HG03108 (cell line): Measurements from ENCODE around the gene ANKRD34B.

ENCODE experiments used
- ATAC-seq: cut with Tn5 transposase; IDR thresholded peaks from one replicate; pipeline ENCODE4 v1.9.1; 2021; ENCODE audit warnings: moderate library complexity; ENCODE audit not compliant: unreplicated experiment

ANKRD34B gene

GRCh38 chr5:80573062-80573461, 3.0 kb upstream of the ANKRD34B start:
- ATAC-seq = no peak

- no peak for ATAC-seq
Observed at GRCh38 chr5:80569086-80569960, 757 bp downstream of the ANKRD34B start.

GRCh38 chr5:80568251-80568650, 1.8 kb downstream of the ANKRD34B start:
- ATAC-seq = no peak

GRCh38 chr5:80566711-80567259, 3.3 kb downstream of the ANKRD34B start:
- ATAC-seq = no peak

GRCh38 chr5:80565330-80565729, 4.8 kb downstream of the ANKRD34B start:
- ATAC-seq = no peak

GRCh38 chr5:80559244-80559643, 10.8 kb downstream of the ANKRD34B start:
- ATAC-seq = no peak

GRCh38 chr5:80555099-80555498, 15.0 kb downstream of the ANKRD34B start:
- ATAC-seq = no peak

GRCh38 chr5:80554646-80555045, 15.4 kb downstream of the ANKRD34B start:
- no peak for ATAC-seq

- no peak for ATAC-seq
Observed at GRCh38 chr5:80541392-80541791, 28.7 kb downstream of the ANKRD34B start.

- ATAC-seq = no peak
Observed at GRCh38 chr5:80540691-80541090, 29.4 kb downstream of the ANKRD34B start.

- ATAC-seq = no peak
Observed at GRCh38 chr5:80516826-80517225, 53.3 kb downstream of the ANKRD34B start.

GRCh38 chr5:80509362-80509761, 60.7 kb downstream of the ANKRD34B start:
- ATAC-seq = no peak

- ATAC-seq = no peak
Observed at GRCh38 chr5:80508844-80509243, 61.2 kb downstream of the ANKRD34B start.

- ATAC-seq = no peak
Observed at GRCh38 chr5:80507663-80508062, 62.4 kb downstream of the ANKRD34B start.
